Fibroblast of villous mesenchyme (primary cell): ENCODE measurements around the gene IGDCC3. TPM values are rescaled to one million over a fixed set of nuclear protein-coding genes. Genes with fewer than 3 reads are reported as not detected.

Source experiments
- DNase-seq: peaks from one replicate; pipeline ENCODE4 v3.0.0-alpha.2; 2010; ENCODE audit warnings: low read depth
- H3K4me3 ChIP-seq: 2 replicates; pipeline ENCODE4 v1.5.1; 2011; ENCODE audit warnings: low read depth, mild to moderate bottlenecking, low read length
- CTCF ChIP-seq: IDR thresholded peaks from 2 replicates; pipeline ENCODE4 v1.5.1; 2012; ENCODE audit warnings: low read depth, mild to moderate bottlenecking, low read length; ENCODE audit not compliant: insufficient read depth
- total RNA-seq: library from RNA; depleted of rRNA; stranded (reverse); fragments of >200 nt; gene quantifications from 2 replicates; pipeline ENCODE4 v1.2.3, GENCODE V29; 2012

IGDCC3 gene
- total RNA-seq, 1 donor = under 0.01 TPM

GRCh38 chr15:65412556-65412955 lies 34.8 kb upstream of the IGDCC3 start:
- no peak for TF ChIP-seq CTCF
- H3K4me3 ChIP-seq = no peak overlapping the region
- peak; percentile 39 for DNase-seq

GRCh38 chr15:65411465-65412071 lies 33.8 kb upstream of the IGDCC3 start:
- no peak overlapping the region for H3K4me3 ChIP-seq
- TF ChIP-seq CTCF = no peak
- DNase-seq = no peak

- no peak for DNase-seq
- H3K4me3 ChIP-seq = no peak overlapping the region
- no peak for TF ChIP-seq CTCF
These were observed 33.2 kb upstream of the IGDCC3 start for GRCh38 chr15:65410972-65411371.

- DNase-seq = no peak
These were observed 32.2 kb upstream of the IGDCC3 start for GRCh38 chr15:65410036-65410435.

GRCh38 chr15:65409036-65409631 lies 31.3 kb upstream of the IGDCC3 start:
- DNase-seq = peak; percentile 95
- H3K4me3 ChIP-seq = no peak overlapping the region
- no peak for TF ChIP-seq CTCF

More at GRCh38 chr15:65410036-65410435, 32.2 kb upstream of the IGDCC3 start:
- no peak overlapping the region for H3K4me3 ChIP-seq
- no peak for TF ChIP-seq CTCF

- no peak for DNase-seq
- no peak overlapping the region for H3K4me3 ChIP-seq
- no peak for TF ChIP-seq CTCF
These were observed 30.7 kb upstream of the IGDCC3 start for GRCh38 chr15:65408324-65409035.
